ENCODE measurements around the gene AS3MT. TPM values are rescaled to one million over a fixed set of nuclear protein-coding genes. Genes with fewer than 3 reads are reported as not detected.
"Not testable (repeated sequence)": the region's sequence is repeated elsewhere in the genome, so short reads cannot be mapped to it uniquely, and the experiment has no call there.

AS3MT gene
- polyA plus RNA-seq, 1 of the 3 experiments (the other 2 are of a cell fraction) = 9.0 TPM

DNA sequence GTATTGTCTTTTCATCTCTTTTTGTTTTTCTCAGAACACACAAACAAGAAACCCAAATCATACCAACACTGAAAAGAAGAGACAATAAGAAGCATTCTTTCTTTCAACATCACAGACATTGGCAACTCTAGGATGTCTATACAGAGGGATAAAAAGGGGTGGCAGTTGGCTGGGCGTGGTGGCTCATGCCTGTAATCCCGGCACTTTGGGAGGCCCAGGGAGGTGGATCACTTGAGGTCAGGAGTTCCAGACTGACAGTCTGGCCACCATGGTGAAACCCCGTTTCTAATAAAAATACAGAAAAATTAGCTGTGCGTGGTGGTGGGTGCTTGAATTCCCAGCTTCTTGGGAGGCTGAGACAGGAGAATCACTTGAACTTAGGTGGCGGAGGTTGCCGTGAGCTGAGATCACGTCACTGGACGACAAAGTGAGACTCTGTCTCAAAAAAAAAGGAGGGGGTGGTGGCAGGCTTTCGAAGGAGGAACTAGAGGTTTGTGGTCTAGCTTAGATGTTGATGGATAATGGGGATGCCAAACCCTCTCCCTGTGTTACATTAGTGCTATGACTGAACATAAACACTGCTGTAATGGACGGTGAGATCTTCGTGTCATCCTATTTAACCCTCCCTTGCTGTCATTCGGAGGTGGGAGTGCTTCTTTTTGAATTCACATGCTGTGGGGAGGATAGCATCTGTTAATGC lies 58.2 kb downstream of the AS3MT start:
- TF ChIP-seq FOSL2 (IDR thresholded peaks at IDR 0.05; ENCODE audit: borderline replicate concordance, low read depth) = no peak
- no peak for TF ChIP-seq RXRA (IDR thresholded peaks at IDR 0.05; ENCODE audit: borderline replicate concordance, low read depth)
- no peaks in the 10 kb centered on the region for H3K79me2 ChIP-seq (ENCODE audit: insufficient read depth)
- H3K9me2 ChIP-seq = no peaks in the 10 kb centered on the region
- no peak overlapping the region for H3K4me2 ChIP-seq
- WGBS (ENCODE audit: low lambda C conversion rate) = 89% methylated on average over 12 of the region's 12 CpGs
- H3K9me3 ChIP-seq = no peaks in the 10 kb centered on the region
- H2AFZ ChIP-seq (ENCODE audit: low read depth) = no peak overlapping the region
- H3K36me3 ChIP-seq (replicated peaks in 1 of 2; ENCODE audit: control insufficient read depth in 1 of 2, insufficient read depth in 2 of 2, low read length in 1 of 2) = no peaks in the 10 kb centered on the region
- H3K27me3 ChIP-seq (ENCODE audit: insufficient read depth) = no peaks in the 10 kb centered on the region
- POLR2A ChIA-PET = no interaction called here
- CTCF ChIA-PET = no interaction called here
- H3F3A ChIP-seq (replicated peaks; ENCODE audit: insufficient read depth) = no peaks in the 10 kb centered on the region
- H3K27ac ChIP-seq (ENCODE audit: low read depth in 2 of 2, low read length in 1 of 2) = no peak overlapping the region
- no peaks in the 10 kb centered on the region for H3K4me1 ChIP-seq (ENCODE audit: control insufficient read depth in 1 of 2, insufficient read depth in 2 of 2, low read depth in 1 of 2, low read length in 1 of 2)
- DNase-seq = no peak
- no peak overlapping the region for H3K4me3 ChIP-seq (ENCODE audit: low read depth in 2 of 2, low read length in 1 of 2)
- no peak overlapping the region for H3K9ac ChIP-seq
- no peaks in the 10 kb centered on the region for H4K20me1 ChIP-seq (ENCODE audit: insufficient read depth)

- H3K9me3 ChIP-seq; H3K36me3 ChIP-seq (replicated peaks in 1 of 2; ENCODE audit: control insufficient read depth in 1 of 2, insufficient read depth in 2 of 2, low read length in 1 of 2); H3K9ac ChIP-seq; H3K79me2 ChIP-seq (ENCODE audit: insufficient read depth); H3K9me2 ChIP-seq; H3K4me2 ChIP-seq; H3K27me3 ChIP-seq (ENCODE audit: insufficient read depth); POLR2A ChIA-PET; DNase-seq; H3K4me1 ChIP-seq (ENCODE audit: control insufficient read depth in 1 of 2, insufficient read depth in 2 of 2, low read depth in 1 of 2, low read length in 1 of 2); H3K27ac ChIP-seq (ENCODE audit: low read depth in 2 of 2, low read length in 1 of 2); H3F3A ChIP-seq (replicated peaks; ENCODE audit: insufficient read depth); H3K4me3 ChIP-seq (ENCODE audit: low read depth in 2 of 2, low read length in 1 of 2); H2AFZ ChIP-seq (ENCODE audit: low read depth); H4K20me1 ChIP-seq (ENCODE audit: insufficient read depth): not testable (repeated sequence)
- WGBS (ENCODE audit: low lambda C conversion rate) = 97% methylated on average over 5 of the region's 5 CpGs
- CTCF ChIA-PET = interaction anchor here (0.9 kb wide), 1 partner anchor 9 kb away, joined by 3 read pairs; no protein-coding TSS in a partner anchor
These were observed 59.2 kb downstream of the AS3MT start for GRCh38 chr10:102928442-102928841.

GRCh38 chr10:102930720-102931119 lies 61.5 kb downstream of the AS3MT start:
- Histone ChIP-seq H3K4me2 (no peak overlapping the region), H4K20me1 (ENCODE audit: insufficient read depth) (no peaks in the 10 kb centered on the region), H2AFZ (ENCODE audit: low read depth) (no peak overlapping the region), H3K9me2 (no peaks in the 10 kb centered on the region), H3K4me3 (ENCODE audit: low read depth in 2 of 2, low read length in 1 of 2) (no peak overlapping the region), H3K79me2 (ENCODE audit: insufficient read depth) (no peaks in the 10 kb centered on the region), H3K27ac (ENCODE audit: low read depth in 2 of 2, low read length in 1 of 2) (no peak overlapping the region), H3K4me1 (ENCODE audit: control insufficient read depth in 1 of 2, insufficient read depth in 2 of 2, low read depth in 1 of 2, low read length in 1 of 2) (no peaks in the 10 kb centered on the region), H3K27me3 (ENCODE audit: insufficient read depth) (no peaks in the 10 kb centered on the region), H3K36me3 (replicated peaks in 1 of 2; ENCODE audit: control insufficient read depth in 1 of 2, insufficient read depth in 2 of 2, low read length in 1 of 2) (no peaks in the 10 kb centered on the region), H3F3A (replicated peaks; ENCODE audit: insufficient read depth) (no peaks in the 10 kb centered on the region), H3K9ac (no peak overlapping the region), H3K9me3 (no peaks in the 10 kb centered on the region)
- WGBS (ENCODE audit: low lambda C conversion rate) = 80% methylated on average over 2 of the region's 2 CpGs
- TF ChIP-seq FOXJ3 (CRISPR knock-in tag; IDR thresholded peaks at IDR 0.05) = no peak
- TF ChIP-seq MEF2A (IDR thresholded peaks at IDR 0.05; ENCODE audit: borderline replicate concordance, low read depth) = no peak
- no peak for TF ChIP-seq RXRA (IDR thresholded peaks at IDR 0.05; ENCODE audit: borderline replicate concordance, low read depth)
- no peak for TF ChIP-seq TEAD4 (IDR thresholded peaks at IDR 0.05; ENCODE audit: borderline replicate concordance, insufficient read depth)
- no peak for TF ChIP-seq FOSL2 (IDR thresholded peaks at IDR 0.05; ENCODE audit: borderline replicate concordance, low read depth)
- TF ChIP-seq EP300 (IDR thresholded peaks at IDR 0.05; ENCODE audit: borderline replicate concordance in 1 of 2, low read depth in 1 of 2, low read length in 1 of 2) = no peak
- no peak for TF ChIP-seq EZH2phosphoT487 (IDR thresholded peaks at IDR 0.05; ENCODE audit: borderline replicate concordance, low read depth)
- TF ChIP-seq, protein P1, sequence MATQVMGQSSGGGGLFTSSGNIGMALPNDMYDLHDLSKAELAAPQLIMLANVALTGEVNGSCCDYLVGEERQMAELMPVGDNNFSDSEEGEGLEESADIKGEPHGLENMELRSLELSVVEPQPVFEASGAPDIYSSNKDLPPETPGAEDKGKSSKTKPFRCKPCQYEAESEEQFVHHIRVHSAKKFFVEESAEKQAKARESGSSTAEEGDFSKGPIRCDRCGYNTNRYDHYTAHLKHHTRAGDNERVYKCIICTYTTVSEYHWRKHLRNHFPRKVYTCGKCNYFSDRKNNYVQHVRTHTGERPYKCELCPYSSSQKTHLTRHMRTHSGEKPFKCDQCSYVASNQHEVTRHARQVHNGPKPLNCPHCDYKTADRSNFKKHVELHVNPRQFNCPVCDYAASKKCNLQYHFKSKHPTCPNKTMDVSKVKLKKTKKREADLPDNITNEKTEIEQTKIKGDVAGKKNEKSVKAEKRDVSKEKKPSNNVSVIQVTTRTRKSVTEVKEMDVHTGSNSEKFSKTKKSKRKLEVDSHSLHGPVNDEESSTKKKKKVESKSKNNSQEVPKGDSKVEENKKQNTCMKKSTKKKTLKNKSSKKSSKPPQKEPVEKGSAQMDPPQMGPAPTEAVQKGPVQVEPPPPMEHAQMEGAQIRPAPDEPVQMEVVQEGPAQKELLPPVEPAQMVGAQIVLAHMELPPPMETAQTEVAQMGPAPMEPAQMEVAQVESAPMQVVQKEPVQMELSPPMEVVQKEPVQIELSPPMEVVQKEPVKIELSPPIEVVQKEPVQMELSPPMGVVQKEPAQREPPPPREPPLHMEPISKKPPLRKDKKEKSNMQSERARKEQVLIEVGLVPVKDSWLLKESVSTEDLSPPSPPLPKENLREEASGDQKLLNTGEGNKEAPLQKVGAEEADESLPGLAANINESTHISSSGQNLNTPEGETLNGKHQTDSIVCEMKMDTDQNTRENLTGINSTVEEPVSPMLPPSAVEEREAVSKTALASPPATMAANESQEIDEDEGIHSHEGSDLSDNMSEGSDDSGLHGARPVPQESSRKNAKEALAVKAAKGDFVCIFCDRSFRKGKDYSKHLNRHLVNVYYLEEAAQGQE (IDR thresholded peaks at IDR 0.05; ENCODE audit: low read depth, low read length) = no peak
- no peak for TF ChIP-seq USF2 (IDR thresholded peaks at IDR 0.05; ENCODE audit: borderline replicate concordance, low read depth, low read length)
- TF ChIP-seq, protein P2, sequence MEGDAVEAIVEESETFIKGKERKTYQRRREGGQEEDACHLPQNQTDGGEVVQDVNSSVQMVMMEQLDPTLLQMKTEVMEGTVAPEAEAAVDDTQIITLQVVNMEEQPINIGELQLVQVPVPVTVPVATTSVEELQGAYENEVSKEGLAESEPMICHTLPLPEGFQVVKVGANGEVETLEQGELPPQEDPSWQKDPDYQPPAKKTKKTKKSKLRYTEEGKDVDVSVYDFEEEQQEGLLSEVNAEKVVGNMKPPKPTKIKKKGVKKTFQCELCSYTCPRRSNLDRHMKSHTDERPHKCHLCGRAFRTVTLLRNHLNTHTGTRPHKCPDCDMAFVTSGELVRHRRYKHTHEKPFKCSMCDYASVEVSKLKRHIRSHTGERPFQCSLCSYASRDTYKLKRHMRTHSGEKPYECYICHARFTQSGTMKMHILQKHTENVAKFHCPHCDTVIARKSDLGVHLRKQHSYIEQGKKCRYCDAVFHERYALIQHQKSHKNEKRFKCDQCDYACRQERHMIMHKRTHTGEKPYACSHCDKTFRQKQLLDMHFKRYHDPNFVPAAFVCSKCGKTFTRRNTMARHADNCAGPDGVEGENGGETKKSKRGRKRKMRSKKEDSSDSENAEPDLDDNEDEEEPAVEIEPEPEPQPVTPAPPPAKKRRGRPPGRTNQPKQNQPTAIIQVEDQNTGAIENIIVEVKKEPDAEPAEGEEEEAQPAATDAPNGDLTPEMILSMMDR (IDR thresholded peaks at IDR 0.05) = no peak
- no peak for TF ChIP-seq RCOR1 (IDR thresholded peaks at IDR 0.05; ENCODE audit: low read length)
- no peak for TF ChIP-seq GABPA (IDR thresholded peaks at IDR 0.05; ENCODE audit: low read depth)
- TF ChIP-seq, protein P3, sequence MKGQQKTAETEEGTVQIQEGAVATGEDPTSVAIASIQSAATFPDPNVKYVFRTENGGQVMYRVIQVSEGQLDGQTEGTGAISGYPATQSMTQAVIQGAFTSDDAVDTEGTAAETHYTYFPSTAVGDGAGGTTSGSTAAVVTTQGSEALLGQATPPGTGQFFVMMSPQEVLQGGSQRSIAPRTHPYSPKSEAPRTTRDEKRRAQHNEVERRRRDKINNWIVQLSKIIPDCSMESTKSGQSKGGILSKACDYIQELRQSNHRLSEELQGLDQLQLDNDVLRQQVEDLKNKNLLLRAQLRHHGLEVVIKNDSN (IDR thresholded peaks at IDR 0.05; ENCODE audit: borderline replicate concordance, low read depth) = no peak
- ChIA-PET POLR2A (no interaction called here), CTCF (no interaction called here)
- no peak for DNase-seq

All from SK-N-SH (cell line).